ENCODE results near the gene KIF20B.

GRCh38 chr10:89809766-89810165, 108.4 kb downstream of the KIF20B start:
- TF ChIP-seq, protein P1, sequence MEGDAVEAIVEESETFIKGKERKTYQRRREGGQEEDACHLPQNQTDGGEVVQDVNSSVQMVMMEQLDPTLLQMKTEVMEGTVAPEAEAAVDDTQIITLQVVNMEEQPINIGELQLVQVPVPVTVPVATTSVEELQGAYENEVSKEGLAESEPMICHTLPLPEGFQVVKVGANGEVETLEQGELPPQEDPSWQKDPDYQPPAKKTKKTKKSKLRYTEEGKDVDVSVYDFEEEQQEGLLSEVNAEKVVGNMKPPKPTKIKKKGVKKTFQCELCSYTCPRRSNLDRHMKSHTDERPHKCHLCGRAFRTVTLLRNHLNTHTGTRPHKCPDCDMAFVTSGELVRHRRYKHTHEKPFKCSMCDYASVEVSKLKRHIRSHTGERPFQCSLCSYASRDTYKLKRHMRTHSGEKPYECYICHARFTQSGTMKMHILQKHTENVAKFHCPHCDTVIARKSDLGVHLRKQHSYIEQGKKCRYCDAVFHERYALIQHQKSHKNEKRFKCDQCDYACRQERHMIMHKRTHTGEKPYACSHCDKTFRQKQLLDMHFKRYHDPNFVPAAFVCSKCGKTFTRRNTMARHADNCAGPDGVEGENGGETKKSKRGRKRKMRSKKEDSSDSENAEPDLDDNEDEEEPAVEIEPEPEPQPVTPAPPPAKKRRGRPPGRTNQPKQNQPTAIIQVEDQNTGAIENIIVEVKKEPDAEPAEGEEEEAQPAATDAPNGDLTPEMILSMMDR (IDR thresholded peaks at IDR 0.05; ENCODE audit: low read depth, low read length, missing input control): no peak
- TF ChIP-seq TAF1 (conservative IDR thresholded peaks at IDR 0.05): no peak
- TF ChIP-seq, protein P2, sequence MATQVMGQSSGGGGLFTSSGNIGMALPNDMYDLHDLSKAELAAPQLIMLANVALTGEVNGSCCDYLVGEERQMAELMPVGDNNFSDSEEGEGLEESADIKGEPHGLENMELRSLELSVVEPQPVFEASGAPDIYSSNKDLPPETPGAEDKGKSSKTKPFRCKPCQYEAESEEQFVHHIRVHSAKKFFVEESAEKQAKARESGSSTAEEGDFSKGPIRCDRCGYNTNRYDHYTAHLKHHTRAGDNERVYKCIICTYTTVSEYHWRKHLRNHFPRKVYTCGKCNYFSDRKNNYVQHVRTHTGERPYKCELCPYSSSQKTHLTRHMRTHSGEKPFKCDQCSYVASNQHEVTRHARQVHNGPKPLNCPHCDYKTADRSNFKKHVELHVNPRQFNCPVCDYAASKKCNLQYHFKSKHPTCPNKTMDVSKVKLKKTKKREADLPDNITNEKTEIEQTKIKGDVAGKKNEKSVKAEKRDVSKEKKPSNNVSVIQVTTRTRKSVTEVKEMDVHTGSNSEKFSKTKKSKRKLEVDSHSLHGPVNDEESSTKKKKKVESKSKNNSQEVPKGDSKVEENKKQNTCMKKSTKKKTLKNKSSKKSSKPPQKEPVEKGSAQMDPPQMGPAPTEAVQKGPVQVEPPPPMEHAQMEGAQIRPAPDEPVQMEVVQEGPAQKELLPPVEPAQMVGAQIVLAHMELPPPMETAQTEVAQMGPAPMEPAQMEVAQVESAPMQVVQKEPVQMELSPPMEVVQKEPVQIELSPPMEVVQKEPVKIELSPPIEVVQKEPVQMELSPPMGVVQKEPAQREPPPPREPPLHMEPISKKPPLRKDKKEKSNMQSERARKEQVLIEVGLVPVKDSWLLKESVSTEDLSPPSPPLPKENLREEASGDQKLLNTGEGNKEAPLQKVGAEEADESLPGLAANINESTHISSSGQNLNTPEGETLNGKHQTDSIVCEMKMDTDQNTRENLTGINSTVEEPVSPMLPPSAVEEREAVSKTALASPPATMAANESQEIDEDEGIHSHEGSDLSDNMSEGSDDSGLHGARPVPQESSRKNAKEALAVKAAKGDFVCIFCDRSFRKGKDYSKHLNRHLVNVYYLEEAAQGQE (IDR thresholded peaks at IDR 0.05): no peak
- no peak for TF ChIP-seq SP1 (IDR thresholded peaks at IDR 0.05)
- TF ChIP-seq NR2F2 (IDR thresholded peaks at IDR 0.05): no peak
- TF ChIP-seq, protein P3, sequence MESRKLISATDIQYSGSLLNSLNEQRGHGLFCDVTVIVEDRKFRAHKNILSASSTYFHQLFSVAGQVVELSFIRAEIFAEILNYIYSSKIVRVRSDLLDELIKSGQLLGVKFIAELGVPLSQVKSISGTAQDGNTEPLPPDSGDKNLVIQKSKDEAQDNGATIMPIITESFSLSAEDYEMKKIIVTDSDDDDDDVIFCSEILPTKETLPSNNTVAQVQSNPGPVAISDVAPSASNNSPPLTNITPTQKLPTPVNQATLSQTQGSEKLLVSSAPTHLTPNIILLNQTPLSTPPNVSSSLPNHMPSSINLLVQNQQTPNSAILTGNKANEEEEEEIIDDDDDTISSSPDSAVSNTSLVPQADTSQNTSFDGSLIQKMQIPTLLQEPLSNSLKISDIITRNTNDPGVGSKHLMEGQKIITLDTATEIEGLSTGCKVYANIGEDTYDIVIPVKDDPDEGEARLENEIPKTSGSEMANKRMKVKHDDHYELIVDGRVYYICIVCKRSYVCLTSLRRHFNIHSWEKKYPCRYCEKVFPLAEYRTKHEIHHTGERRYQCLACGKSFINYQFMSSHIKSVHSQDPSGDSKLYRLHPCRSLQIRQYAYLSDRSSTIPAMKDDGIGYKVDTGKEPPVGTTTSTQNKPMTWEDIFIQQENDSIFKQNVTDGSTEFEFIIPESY (IDR thresholded peaks at IDR 0.05): no peak
- no peak for TF ChIP-seq GABPA (IDR thresholded peaks at IDR 0.05 in 1 of 2, conservative IDR thresholded peaks at IDR 0.05 in 1 of 2)
- TF ChIP-seq YY1 (IDR thresholded peaks at IDR 0.05): no peak
- TF ChIP-seq EGR1 (IDR thresholded peaks at IDR 0.05; ENCODE audit: low read depth in 2 of 2): no peak

All from liver (tissue), 3 donors.